Caco-2 (cell line): ENCODE data around the gene SEC24C. TPM values are rescaled to one million over a fixed set of nuclear protein-coding genes. Genes with fewer than 3 reads are reported as not detected.

Experiments used
- BruUV-seq: library from RNA; stranded (reverse); fragments of 400-500 nt; replicated peaks from 2 replicates; lab custom pipeline; 2021; lab: Mats Ljungman, UMichigan
- CTCF ChIA-PET: fragments of 300-600 bp; sonication (Branson Sonifier 250); formaldehyde crosslinking; loops from one replicate; lab custom pipeline; 2022; ENCODE audit warnings: antibody characterized with exemption; lab: Charles Lee
- POLR2A ChIA-PET: fragments of 300-600 bp; sonication (Branson Sonifier 250); formaldehyde crosslinking; loops from one replicate; lab custom pipeline; 2022; ENCODE audit warnings: antibody characterized with exemption; lab: Charles Lee
- DNase-seq, 2 experiments: peaks; one replicate each; pipeline versions ENCODE4 v3.0.0 to v3.0.0-alpha.2; 2020 to 2022
- H3K27me3 ChIP-seq: replicated peaks from 2 replicates; pipeline ENCODE4 v1.6.0; 2011; ENCODE audit warnings: low read length; ENCODE audit not compliant: control insufficient read depth, insufficient read depth
- H3K36me3 ChIP-seq: 2 replicates; pipeline ENCODE4 v1.5.1; 2011; ENCODE audit warnings: low read length; ENCODE audit not compliant: control insufficient read depth, insufficient read depth
- H3K4me1 ChIP-seq: fragments of 250-450 bp; sonication (Bioruptor Pico); 2 replicates; pipeline ENCODE4 v1.5.1; 2020; ENCODE audit warnings: mild to moderate bottlenecking
- H3K4me3 ChIP-seq: 2 replicates; pipeline ENCODE4 v1.5.1; 2011; ENCODE audit warnings: low read depth, mild to moderate bottlenecking, control low read depth, low read length
- H3K9me3 ChIP-seq: fragments of 250-450 bp; sonication (Bioruptor Pico); 2 replicates; pipeline ENCODE4 v1.5.1; 2020; ENCODE audit warnings: mild to moderate bottlenecking, moderate library complexity
- H3K27ac Mint-ChIP-seq: one replicate; pipeline ENCODE4 v1.8.0; 2022; ENCODE audit warnings: mixed read lengths; ENCODE audit not compliant: unreplicated experiment
- H3K27me3 Mint-ChIP-seq: one replicate; pipeline ENCODE4 v1.8.0; 2022; ENCODE audit warnings: mixed read lengths; ENCODE audit not compliant: insufficient read depth, unreplicated experiment
- H3K36me3 Mint-ChIP-seq: one replicate; pipeline ENCODE4 v1.8.0; 2022; ENCODE audit warnings: mild to moderate bottlenecking, mixed read lengths; ENCODE audit not compliant: insufficient read depth, unreplicated experiment
- H3K4me1 Mint-ChIP-seq: one replicate; pipeline ENCODE4 v1.8.0; 2022; ENCODE audit warnings: low read depth, mixed read lengths; ENCODE audit not compliant: unreplicated experiment
- H3K4me3 Mint-ChIP-seq: one replicate; pipeline ENCODE4 v1.8.0; 2022; ENCODE audit warnings: mild to moderate bottlenecking, moderate library complexity, mixed read lengths; ENCODE audit not compliant: unreplicated experiment
- H3K9me3 Mint-ChIP-seq: one replicate; pipeline ENCODE4 v1.8.0; 2022; ENCODE audit warnings: mixed read lengths; ENCODE audit not compliant: unreplicated experiment
- intact Hi-C: fragments of 100-400 bp; cut with micrococcal nuclease; formaldehyde crosslinking; loops from one replicate; pipeline ENCODE4 v1.10.0; 2022; ENCODE audit not compliant: unreplicated experiment
- total RNA-seq: library from RNA; stranded (reverse); gene quantifications from 2 replicates; pipeline ENCODE4 v1.2.3, GENCODE V29; 2022
- TF ChIP-seq, protein P1 (sequence below), 2 experiments: fragments of 200-600 bp in 1 of 2; IDR thresholded peaks; 1 replicate in 1 of 2; 2 replicates in 1 of 2; pipeline versions ENCODE4 v1.5.1 to v1.8.0; 2011 to 2022; ENCODE audit warnings: antibody characterized with exemption in 1 of 2, control low read depth in 1 of 2, inconsistent platforms in 1 of 2, low read depth in 1 of 2, low read length in 1 of 2, mild to moderate bottlenecking in 1 of 2, moderate library complexity in 1 of 2; ENCODE audit not compliant: insufficient read depth in 1 of 2, severe bottlenecking in 1 of 2, unreplicated experiment in 1 of 2

The SEC24C gene
- total RNA-seq, 1 experiment from 2014 or later = 91.2 TPM

GRCh38 chr10:73780301-73780700, 36.1 kb downstream of the SEC24C start:
- no peaks in the 10 kb centered on the region for H3K9me3 ChIP-seq
- no peaks in the 10 kb centered on the region for H3K27me3 Mint-ChIP-seq
- intact Hi-C loops = loop anchor here (10.0 kb wide), 1 partner anchor 94 kb away; the partner anchor contains the start of gene CAMK2G
- POLR2A ChIA-PET = interaction anchor here (2.0 to 2.2 kb wide), 2 partner anchors 8 to 36 kb away, joined by 10 to 19 read pairs; partner anchors contain the start of gene SEC24C
- no peak for DNase-seq
- no peak overlapping the region for H3K4me3 ChIP-seq
- no peaks in the 10 kb centered on the region for H3K27me3 ChIP-seq
- H3K4me1 ChIP-seq = no peaks in the 10 kb centered on the region
- H3K27ac Mint-ChIP-seq = no peak overlapping the region
- H3K4me1 Mint-ChIP-seq = peaks cover 22% of the 10 kb centered on the region
- peaks cover 2% of the 10 kb centered on the region; the same call in 1 of the 2 replicates for H3K36me3 ChIP-seq
- H3K4me3 Mint-ChIP-seq = peak overlapping the region; percentile 86
- H3K9me3 Mint-ChIP-seq = no peaks in the 10 kb centered on the region
- CTCF ChIA-PET = no interaction called here
- TF ChIP-seq, protein P1, sequence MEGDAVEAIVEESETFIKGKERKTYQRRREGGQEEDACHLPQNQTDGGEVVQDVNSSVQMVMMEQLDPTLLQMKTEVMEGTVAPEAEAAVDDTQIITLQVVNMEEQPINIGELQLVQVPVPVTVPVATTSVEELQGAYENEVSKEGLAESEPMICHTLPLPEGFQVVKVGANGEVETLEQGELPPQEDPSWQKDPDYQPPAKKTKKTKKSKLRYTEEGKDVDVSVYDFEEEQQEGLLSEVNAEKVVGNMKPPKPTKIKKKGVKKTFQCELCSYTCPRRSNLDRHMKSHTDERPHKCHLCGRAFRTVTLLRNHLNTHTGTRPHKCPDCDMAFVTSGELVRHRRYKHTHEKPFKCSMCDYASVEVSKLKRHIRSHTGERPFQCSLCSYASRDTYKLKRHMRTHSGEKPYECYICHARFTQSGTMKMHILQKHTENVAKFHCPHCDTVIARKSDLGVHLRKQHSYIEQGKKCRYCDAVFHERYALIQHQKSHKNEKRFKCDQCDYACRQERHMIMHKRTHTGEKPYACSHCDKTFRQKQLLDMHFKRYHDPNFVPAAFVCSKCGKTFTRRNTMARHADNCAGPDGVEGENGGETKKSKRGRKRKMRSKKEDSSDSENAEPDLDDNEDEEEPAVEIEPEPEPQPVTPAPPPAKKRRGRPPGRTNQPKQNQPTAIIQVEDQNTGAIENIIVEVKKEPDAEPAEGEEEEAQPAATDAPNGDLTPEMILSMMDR (IDR thresholded peaks at IDR 0.05; ENCODE audit: insufficient read depth in 1 of 2, low read depth in 1 of 2, low read length in 1 of 2, severe bottlenecking in 1 of 2, unreplicated experiment in 1 of 2) = no peak
- H3K36me3 Mint-ChIP-seq = peaks cover 37% of the 10 kb centered on the region
- BruUV-seq = no TSS peak

- ChIA-PET POLR2A (interaction anchor here (0.9 to 2.2 kb wide), 3 partner anchors 8 to 133 kb away, joined by 4 to 19 read pairs (median 10); partner anchors contain the start of gene SEC24C), CTCF (interaction anchor here (3.4 kb wide), 1 partner anchor 9 kb away, joined by 9 read pairs; a partner anchor contains a TSS)
- peaks cover 41% of the 10 kb centered on the region for H3K36me3 Mint-ChIP-seq
- no TSS peak for BruUV-seq
- intact Hi-C loops = loop anchor here (10.0 kb wide), 1 partner anchor 94 kb away; the partner anchor contains the start of gene CAMK2G
- no peaks in the 10 kb centered on the region for H3K9me3 ChIP-seq
- peak overlapping the region; percentile 72 for H3K4me3 ChIP-seq
- no peaks in the 10 kb centered on the region for H3K4me1 ChIP-seq
- H3K27me3 Mint-ChIP-seq = no peaks in the 10 kb centered on the region
- no peak for DNase-seq
- peaks cover 19% of the 10 kb centered on the region for H3K4me1 Mint-ChIP-seq
- H3K27me3 ChIP-seq = no peaks in the 10 kb centered on the region
- H3K27ac Mint-ChIP-seq = peak overlapping the region; percentile 96
- TF ChIP-seq, protein P1 (IDR thresholded peaks at IDR 0.05; ENCODE audit: insufficient read depth in 1 of 2, low read depth in 1 of 2, low read length in 1 of 2, severe bottlenecking in 1 of 2, unreplicated experiment in 1 of 2) = no peak
- no peaks in the 10 kb centered on the region for H3K9me3 Mint-ChIP-seq
- H3K4me3 Mint-ChIP-seq = peak overlapping the region; percentile 86
- peaks cover 2% of the 10 kb centered on the region; the same call in 1 of the 2 replicates for H3K36me3 ChIP-seq
These were observed 36.8 kb downstream of the SEC24C start for GRCh38 chr10:73780966-73781365.

DNA sequence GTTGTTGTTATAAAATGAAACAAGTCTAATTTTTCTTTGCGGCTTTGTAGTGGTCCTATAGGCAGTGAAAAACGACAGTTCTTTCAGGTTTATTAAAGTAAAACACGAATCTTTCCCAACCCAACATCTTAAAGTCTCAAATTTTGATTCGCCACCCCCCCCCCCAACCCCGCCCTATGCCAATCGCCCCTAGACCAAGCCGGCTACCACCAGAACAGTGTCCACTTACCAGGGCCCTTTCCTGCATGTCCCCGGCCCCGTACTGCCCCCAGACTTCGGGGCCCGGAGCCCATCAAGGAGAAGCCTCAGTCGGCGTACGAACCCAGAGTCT, 37.3 kb downstream of the SEC24C start:
- intact Hi-C loops = loop anchor here (10.0 kb wide), 1 partner anchor 93 kb away; the partner anchor contains the start of gene CAMK2G
- Mint-ChIP-seq H3K4me1 (peaks cover 19% of the 10 kb centered on the region), H3K9me3 (no peaks in the 10 kb centered on the region), H3K27me3 (no peaks in the 10 kb centered on the region), H3K27ac (peak overlapping the region; percentile 96), H3K4me3 (peak overlapping the region; percentile 86), H3K36me3 (peaks cover 47% of the 10 kb centered on the region)
- peak overlapping the region; percentile 72 for H3K4me3 ChIP-seq
- no peaks in the 10 kb centered on the region; the same call in 1 of the 2 replicates for H3K36me3 ChIP-seq
- H3K4me1 ChIP-seq = no peaks in the 10 kb centered on the region; the same call in 1 of the 2 replicates
- DNase-seq = no peak
- TF ChIP-seq, protein P1 (IDR thresholded peaks at IDR 0.05; ENCODE audit: insufficient read depth in 1 of 2, low read depth in 1 of 2, low read length in 1 of 2, severe bottlenecking in 1 of 2, unreplicated experiment in 1 of 2) = no peak
- BruUV-seq = no TSS peak
- no peaks in the 10 kb centered on the region for H3K27me3 ChIP-seq
- no peaks in the 10 kb centered on the region for H3K9me3 ChIP-seq
- POLR2A ChIA-PET = interaction anchor here (0.5 to 2.2 kb wide), 6 partner anchors 9 to 363 kb away, joined by 3 to 19 read pairs (median 6); partner anchors contain the start of gene SEC24C
- CTCF ChIA-PET = interaction anchor here (0.9 to 3.4 kb wide), 2 partner anchors 9 to 98 kb away, joined by 4 to 9 read pairs; a partner anchor contains a TSS
